ENCODE measurements around the gene USP5. TPM values are rescaled to one million over a fixed set of nuclear protein-coding genes. Genes with fewer than 3 reads are reported as not detected.

USP5 gene
- polyA plus RNA-seq, 1 donor (not counting 4 experiments of a cell fraction or from before 2014, with no cell fraction given), result 58.3 TPM

- TF ChIP-seq EZH2 (IDR thresholded peaks at IDR 0.05; ENCODE audit: low read length) (no peak), CTCF (optimal IDR thresholded peaks at IDR 0.05 in 1 of 3, IDR thresholded peaks at IDR 0.05 in 1 of 3, conservative IDR thresholded peaks at IDR 0.05 in 1 of 3; ENCODE audit: extremely low read depth in 1 of 3, insufficient read depth in 2 of 3, low read length in 3 of 3) (no peak)
- Histone ChIP-seq H3K9ac (ENCODE audit: control insufficient read depth, extremely low read depth, insufficient read depth, low read length) (no peak overlapping the region), H4K20me1 (ENCODE audit: control insufficient read depth, extremely low read depth, insufficient read depth, low read length) (no peaks in the 10 kb centered on the region), H3K4me3 (ENCODE audit: control insufficient read depth in 2 of 3, extremely low read depth in 1 of 3, insufficient read depth in 2 of 3, low read depth in 1 of 3, low read length in 3 of 3) (no peak overlapping the region), H2AFZ (ENCODE audit: control insufficient read depth, low read length) (no peak overlapping the region), H3K36me3 (ENCODE audit: control insufficient read depth in 2 of 2, extremely low read depth in 1 of 2, insufficient read depth in 2 of 2, low read length in 2 of 2) (no peaks in the 10 kb centered on the region), H3K9me1 (ENCODE audit: control insufficient read depth, extremely low read depth, insufficient read depth, low read length) (no peaks in the 10 kb centered on the region), H3K27ac (ENCODE audit: control insufficient read depth, insufficient read depth, low read length) (no peak overlapping the region), H3K27me3 (ENCODE audit: control insufficient read depth, extremely low read depth, insufficient read depth, low read length) (peaks cover 56% of the 10 kb centered on the region), H3K4me1 (ENCODE audit: control insufficient read depth, extremely low read depth, insufficient read depth, low read length) (no peaks in the 10 kb centered on the region), H3K9me3 (ENCODE audit: control insufficient read depth, low read depth, low read length) (no peaks in the 10 kb centered on the region), H3K79me2 (ENCODE audit: control insufficient read depth, insufficient read depth, low read length) (no peaks in the 10 kb centered on the region), H3K4me2 (ENCODE audit: control insufficient read depth, extremely low read depth, insufficient read depth, low read depth, low read length) (no peak overlapping the region)
- dilution Hi-C loops (cut with MboI; ENCODE audit: extremely low pct_ligation_motif_present, low sequenced_read_pairs), result no loop called here
- DNase-seq (ENCODE audit: low read depth, low spot score) (no peak), FAIRE-seq (no peak)
Observed at GRCh38 chr12:6818222-6818621, 33.7 kb upstream of the USP5 start.

- Histone ChIP-seq H2AFZ (ENCODE audit: control insufficient read depth, low read length) (no peak overlapping the region), H3K9me3 (ENCODE audit: control insufficient read depth, low read depth, low read length) (no peaks in the 10 kb centered on the region), H3K36me3 (ENCODE audit: control insufficient read depth in 2 of 2, extremely low read depth in 1 of 2, insufficient read depth in 2 of 2, low read length in 2 of 2) (no peaks in the 10 kb centered on the region), H3K9ac (ENCODE audit: control insufficient read depth, extremely low read depth, insufficient read depth, low read length) (no peak overlapping the region), H3K9me1 (ENCODE audit: control insufficient read depth, extremely low read depth, insufficient read depth, low read length) (no peaks in the 10 kb centered on the region), H3K27me3 (ENCODE audit: control insufficient read depth, extremely low read depth, insufficient read depth, low read length) (peaks cover 60% of the 10 kb centered on the region), H3K4me2 (ENCODE audit: control insufficient read depth, extremely low read depth, insufficient read depth, low read depth, low read length) (no peak overlapping the region), H3K27ac (ENCODE audit: control insufficient read depth, insufficient read depth, low read length) (no peak overlapping the region), H3K79me2 (ENCODE audit: control insufficient read depth, insufficient read depth, low read length) (no peaks in the 10 kb centered on the region), H4K20me1 (ENCODE audit: control insufficient read depth, extremely low read depth, insufficient read depth, low read length) (no peaks in the 10 kb centered on the region), H3K4me3 (ENCODE audit: control insufficient read depth in 2 of 3, extremely low read depth in 1 of 3, insufficient read depth in 2 of 3, low read depth in 1 of 3, low read length in 3 of 3) (no peak overlapping the region), H3K4me1 (ENCODE audit: control insufficient read depth, extremely low read depth, insufficient read depth, low read length) (no peaks in the 10 kb centered on the region)
- dilution Hi-C loops (cut with MboI; ENCODE audit: extremely low pct_ligation_motif_present, low sequenced_read_pairs), result no loop called here
- DNase-seq (ENCODE audit: low read depth, low spot score) (no peak), FAIRE-seq (no peak)
- no peak for TF ChIP-seq CTCF (optimal IDR thresholded peaks at IDR 0.05 in 1 of 3, IDR thresholded peaks at IDR 0.05 in 1 of 3, conservative IDR thresholded peaks at IDR 0.05 in 1 of 3; ENCODE audit: extremely low read depth in 1 of 3, insufficient read depth in 2 of 3, low read length in 3 of 3)
- no peak for TF ChIP-seq EZH2 (IDR thresholded peaks at IDR 0.05; ENCODE audit: low read length)
Observed at GRCh38 chr12:6818645-6819044, 33.3 kb upstream of the USP5 start.
